Measurements from ENCODE around the gene MT1HL1. TPM values are rescaled to one million over a fixed set of nuclear protein-coding genes. Genes with fewer than 3 reads are reported as not detected.

Gene MT1HL1
- not detected in 2 replicates for total RNA-seq

GRCh38 chr1:237004116-237004515 lies at the start of gene MT1HL1:
MT1HL1 (minus strand) TSS chr1:237004441; CDS start chr1:237004372, 69 bp downstream.

GRCh38 chr1:237041795-237042525 lies 37.7 kb upstream of the MT1HL1 start, which contains the start of gene RYR2:
RYR2 (plus strand) TSS chr1:237042184; CDS start chr1:237042522, 338 bp downstream.

Other genes starting within 250 kb of the MT1HL1 start
- gene MTR, start 209.1 kb downstream of the MT1HL1 start, total RNA-seq = 15.3 and 20.5 TPM in 2 replicates
- not detected in 2 replicates for gene RYR2, start 37.7 kb upstream of the MT1HL1 start, total RNA-seq